Measurements from ENCODE around the gene MOV10L1. TPM values are rescaled to one million over a fixed set of nuclear protein-coding genes. Genes with fewer than 3 reads are reported as not detected.
A peak's percentile ranks its signal among the peaks of the same experiment; 100 is the strongest.
"Not testable (repeated sequence)": the region's sequence is repeated elsewhere in the genome, so short reads cannot be mapped to it uniquely, and the experiment has no call there.

MOV10L1 gene
- total and polyA plus RNA-seq, 11 donors = 0.06 to 0.63 (median 0.13) TPM; not detected in 6

DNA sequence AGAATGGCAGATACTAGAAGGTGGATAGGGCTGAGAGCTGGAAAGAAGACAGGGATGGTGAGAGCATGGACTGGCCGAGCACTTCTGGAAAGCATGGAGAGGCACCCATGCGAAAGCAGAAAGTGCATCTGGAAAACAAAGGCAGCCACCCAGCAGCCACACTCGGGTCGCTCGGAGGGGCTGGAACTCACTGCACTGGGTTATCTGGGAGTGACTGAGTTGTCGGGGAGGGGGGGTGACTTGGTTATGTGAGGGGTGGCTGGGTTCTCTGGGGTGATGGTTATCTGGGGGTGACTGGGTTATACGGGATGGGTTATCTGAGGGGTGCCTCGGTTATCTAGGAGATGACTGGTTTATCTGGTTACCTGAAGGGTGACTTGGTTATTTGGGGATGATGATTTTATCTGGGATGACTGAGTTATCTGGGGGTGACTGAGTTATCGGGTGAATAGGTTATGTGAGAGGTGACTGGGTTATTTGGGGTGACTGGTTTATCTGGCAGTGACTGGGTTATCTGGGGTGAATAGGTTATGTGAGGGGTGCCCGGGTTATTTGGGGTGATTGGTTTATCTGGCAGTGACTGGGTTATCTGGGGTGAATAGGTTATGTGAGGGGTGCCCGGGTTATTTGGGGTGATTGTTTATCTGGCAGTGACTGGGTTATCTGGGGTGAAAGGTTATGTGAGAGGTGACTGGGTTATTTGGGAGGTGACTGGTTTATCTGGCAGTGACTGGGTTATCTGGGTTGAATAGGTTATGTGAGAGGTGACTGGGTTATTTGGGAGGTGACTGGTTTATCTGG is 78.1 kb downstream of the MOV10L1 start:
- intact Hi-C loops (cut with DNase I) = no loop called here
- WGBS, 4 donors = 33 to 43% (median 38%) methylated on average over 11 of the region's 11 CpGs
- no peak for TF ChIP-seq POLR2A (IDR thresholded peaks at IDR 0.05)
- TF ChIP-seq, protein P1, sequence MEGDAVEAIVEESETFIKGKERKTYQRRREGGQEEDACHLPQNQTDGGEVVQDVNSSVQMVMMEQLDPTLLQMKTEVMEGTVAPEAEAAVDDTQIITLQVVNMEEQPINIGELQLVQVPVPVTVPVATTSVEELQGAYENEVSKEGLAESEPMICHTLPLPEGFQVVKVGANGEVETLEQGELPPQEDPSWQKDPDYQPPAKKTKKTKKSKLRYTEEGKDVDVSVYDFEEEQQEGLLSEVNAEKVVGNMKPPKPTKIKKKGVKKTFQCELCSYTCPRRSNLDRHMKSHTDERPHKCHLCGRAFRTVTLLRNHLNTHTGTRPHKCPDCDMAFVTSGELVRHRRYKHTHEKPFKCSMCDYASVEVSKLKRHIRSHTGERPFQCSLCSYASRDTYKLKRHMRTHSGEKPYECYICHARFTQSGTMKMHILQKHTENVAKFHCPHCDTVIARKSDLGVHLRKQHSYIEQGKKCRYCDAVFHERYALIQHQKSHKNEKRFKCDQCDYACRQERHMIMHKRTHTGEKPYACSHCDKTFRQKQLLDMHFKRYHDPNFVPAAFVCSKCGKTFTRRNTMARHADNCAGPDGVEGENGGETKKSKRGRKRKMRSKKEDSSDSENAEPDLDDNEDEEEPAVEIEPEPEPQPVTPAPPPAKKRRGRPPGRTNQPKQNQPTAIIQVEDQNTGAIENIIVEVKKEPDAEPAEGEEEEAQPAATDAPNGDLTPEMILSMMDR (IDR thresholded peaks at IDR 0.05) = no peak
- ATAC-seq (no peak), DNase-seq (peak in 1 of 5 donors; percentile 19)
- Histone ChIP-seq H3K27ac (no peak overlapping the region), H3K4me1 (peaks cover 0 to 18% (median 0%) of the 10 kb centered on the region in 12 donors), H3K36me3 (no peaks in the 10 kb centered on the region), H3K27me3 (peaks cover 10 to 33% (median 20%) of the 10 kb centered on the region in 9 donors), H3K9me3 (no peaks in the 10 kb centered on the region), H3K4me3 (no peak overlapping the region)

DNA sequence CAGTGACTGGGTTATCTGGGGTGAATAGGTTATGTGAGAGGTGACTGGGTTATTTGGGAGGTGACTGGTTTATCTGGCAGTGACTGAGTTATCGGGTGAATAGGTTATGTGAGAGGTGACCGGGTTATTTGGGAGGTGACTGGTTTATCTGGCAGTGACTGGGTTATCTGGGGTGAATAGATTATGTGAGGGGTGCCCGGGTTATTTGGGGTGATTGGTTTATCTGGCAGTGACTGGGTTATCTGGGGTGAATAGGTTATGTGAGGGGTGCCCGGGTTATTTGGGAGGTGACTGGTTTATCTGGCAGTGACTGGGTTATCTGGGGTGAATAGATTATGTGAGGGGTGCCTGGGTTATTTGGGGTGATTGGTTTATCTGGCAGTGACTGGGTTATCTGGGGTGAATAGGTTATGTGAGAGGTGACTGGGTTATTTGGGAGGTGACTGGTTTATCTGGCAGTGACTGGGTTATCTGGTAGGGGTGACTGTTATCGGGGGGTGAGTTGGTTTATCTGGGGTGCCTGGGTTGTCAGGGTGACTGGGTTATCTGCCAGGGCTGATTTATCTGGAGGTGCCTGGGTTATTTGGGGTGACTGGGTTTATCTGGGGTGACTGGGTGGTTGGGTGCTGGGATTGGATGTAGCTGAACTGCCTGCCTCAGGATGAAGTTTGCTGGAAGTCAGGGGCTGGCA is 78.8 kb downstream of the MOV10L1 start:
- H3K4me3 ChIP-seq; DNase-seq; intact Hi-C loops (cut with DNase I); H3K36me3 ChIP-seq; H3K27ac ChIP-seq; H3K9me3 ChIP-seq; ATAC-seq: not testable (repeated sequence)
- Histone ChIP-seq H3K4me1 (peaks cover 0 to 18% (median 0%) of the 10 kb centered on the region in 12 donors), H3K27me3 (peaks cover 10 to 37% (median 20%) of the 10 kb centered on the region in 9 donors)
- 37 to 53% (median 47%) methylated on average over 5 of the region's 5 CpGs for WGBS, 4 donors

DNA sequence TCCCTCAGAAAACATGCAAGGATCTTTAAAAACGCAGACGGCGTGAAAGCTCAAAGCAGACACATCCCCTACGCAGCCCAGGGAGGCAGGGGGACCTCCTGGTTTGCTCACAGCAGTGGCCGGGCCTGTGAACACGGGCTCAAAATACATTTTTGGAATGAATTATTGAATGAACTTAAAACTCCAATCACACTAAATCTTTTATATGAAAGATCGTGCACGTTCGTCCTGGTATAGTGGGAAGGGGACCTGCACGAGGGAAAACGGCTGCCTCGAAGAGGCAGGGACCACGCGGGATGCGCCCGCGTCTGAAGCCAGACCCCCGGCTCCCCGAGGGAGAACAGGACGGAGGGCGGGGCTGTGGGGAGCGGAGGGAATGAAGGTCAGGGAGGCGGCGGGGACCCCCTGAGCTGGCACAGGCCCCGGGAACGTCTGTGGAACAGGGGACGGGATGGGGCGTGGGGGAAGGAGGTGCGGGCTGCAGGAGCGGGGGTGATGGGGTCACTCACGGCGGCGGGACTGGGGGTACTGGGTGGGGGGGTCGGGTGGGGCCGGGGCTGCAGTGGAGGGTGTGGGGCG is 79.5 kb downstream of the MOV10L1 start:
- H3K4me1 ChIP-seq = peaks cover 0 to 18% (median 0%) of the 10 kb centered on the region in 12 donors
- H3K27me3 ChIP-seq = peaks cover 10 to 40% (median 20%) of the 10 kb centered on the region in 9 donors
- H3K27ac ChIP-seq = no peak overlapping the region
- ATAC-seq = no peak
- H3K36me3 ChIP-seq = no peaks in the 10 kb centered on the region
- 7 to 12% (median 10%) methylated on average over 34 to 36 of the region's 36 CpGs for WGBS, 4 donors
- intact Hi-C loops (cut with DNase I) = no loop called here
- no peaks in the 10 kb centered on the region for H3K9me3 ChIP-seq
- TF ChIP-seq, protein P1 (IDR thresholded peaks at IDR 0.05) = no peak
- TF ChIP-seq POLR2A (IDR thresholded peaks at IDR 0.05) = no peak
- DNase-seq = peak in 1 of 5 donors; percentile 25
- peak overlapping the region in 7 of 12 donors; percentile 43 to 60 (median 52) for H3K4me3 ChIP-seq

DNA sequence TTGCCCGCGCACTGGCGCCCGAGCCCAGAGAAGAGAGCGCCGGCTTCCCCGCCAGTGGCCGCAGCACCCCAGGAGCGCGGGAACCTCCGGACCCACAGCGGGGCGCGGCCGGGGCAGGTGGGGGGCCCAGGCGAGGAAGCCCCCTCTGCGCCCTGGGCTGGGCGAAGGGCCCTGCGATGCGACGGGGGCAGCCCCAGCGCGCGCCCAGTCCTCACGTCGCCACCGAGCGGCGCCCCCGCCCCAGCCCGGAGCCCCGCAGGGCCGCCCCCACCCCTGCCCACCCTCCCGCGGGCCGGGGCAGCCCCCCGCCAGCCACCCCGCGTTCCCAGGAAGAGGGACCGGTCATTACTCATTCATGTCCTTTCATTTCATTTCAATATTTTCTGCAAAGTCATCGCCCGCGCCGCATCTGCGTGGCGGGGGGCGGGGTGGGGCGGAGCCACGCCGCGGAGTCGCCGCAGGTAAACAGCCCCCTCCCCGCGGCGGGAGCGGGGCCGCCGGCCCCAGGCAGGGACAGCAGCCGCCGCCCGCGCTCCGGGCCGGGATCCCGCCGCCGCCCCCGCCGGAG is 80.1 kb downstream of the MOV10L1 start:
- Histone ChIP-seq H3K4me3 (peak overlapping the region in 9 of 12 donors; percentile 30 to 60 (median 51)), H3K36me3 (no peaks in the 10 kb centered on the region), H3K27ac (no peak overlapping the region), H3K9me3 (no peaks in the 10 kb centered on the region), H3K27me3 (peaks cover 10 to 40% (median 20%) of the 10 kb centered on the region in 9 donors), H3K4me1 (peaks cover 0 to 18% (median 0%) of the 10 kb centered on the region in 12 donors)
- WGBS, 4 donors = 2 to 3% (median 2%) methylated on average over 28 to 70 of the region's 70 CpGs
- DNase-seq (peak in 2 of 5 donors; percentile 28 to 67), ATAC-seq (peak in 1 of 4 donors; percentile 23)
- intact Hi-C loops (cut with DNase I) = no loop called here
- TF ChIP-seq, protein P1 (IDR thresholded peaks at IDR 0.05) = no peak
- TF ChIP-seq POLR2A (IDR thresholded peaks at IDR 0.05) = no peak

All from heart left ventricle (tissue), 16 donors.